ENCODE data around the gene FTCD.

FTCD gene

GRCh38 chr21:46093668-46094400 is 61.5 kb downstream of the FTCD start:
- DNase-seq (ENCODE audit: low read depth), result no peak

- DNase-seq (ENCODE audit: low read depth), result no peak
These were observed 62.3 kb downstream of the FTCD start for GRCh38 chr21:46092811-46093667.

GRCh38 chr21:46092026-46092764 is 63.2 kb downstream of the FTCD start:
- DNase-seq (ENCODE audit: low read depth), result no peak

- no peak for DNase-seq (ENCODE audit: low read depth)
These were observed 63.8 kb downstream of the FTCD start for GRCh38 chr21:46091631-46092025.

GRCh38 chr21:46091118-46091517 is 64.3 kb downstream of the FTCD start:
- DNase-seq (ENCODE audit: low read depth), result no peak

- no peak for DNase-seq (ENCODE audit: low read depth)
These were observed 66.1 kb downstream of the FTCD start for GRCh38 chr21:46089285-46089684.

- no peak for DNase-seq (ENCODE audit: low read depth)
These were observed 67.2 kb downstream of the FTCD start for GRCh38 chr21:46088189-46088588.

GRCh38 chr21:46087641-46088040 is 67.7 kb downstream of the FTCD start:
- no peak for DNase-seq (ENCODE audit: low read depth)

Data from stimulated activated CD8-positive, alpha-beta memory T cell treated with anti-CD3 and anti-CD28 coated beads, Interleukin-4, amount 100 ng/mL, for 24 hours (primary cell).